GM10847 (cell line): Measurements from ENCODE around the gene GALNT8.

Experiments
- POLR2A ChIP-seq: IDR thresholded peaks from 2 replicates; pipeline ENCODE4 v1.6.1; 2011; ENCODE audit not compliant: insufficient read length; ENCODE audit errors: extremely low read depth

The GALNT8 gene

GRCh38 chr12:4779749-4780148, 59.5 kb downstream of the GALNT8 start:
- TF ChIP-seq POLR2A = no peak

GRCh38 chr12:4780641-4781611, 60.7 kb downstream of the GALNT8 start:
- TF ChIP-seq POLR2A = no peak

GRCh38 chr12:4784404-4785054, 64.3 kb downstream of the GALNT8 start:
- no peak for TF ChIP-seq POLR2A

DNA sequence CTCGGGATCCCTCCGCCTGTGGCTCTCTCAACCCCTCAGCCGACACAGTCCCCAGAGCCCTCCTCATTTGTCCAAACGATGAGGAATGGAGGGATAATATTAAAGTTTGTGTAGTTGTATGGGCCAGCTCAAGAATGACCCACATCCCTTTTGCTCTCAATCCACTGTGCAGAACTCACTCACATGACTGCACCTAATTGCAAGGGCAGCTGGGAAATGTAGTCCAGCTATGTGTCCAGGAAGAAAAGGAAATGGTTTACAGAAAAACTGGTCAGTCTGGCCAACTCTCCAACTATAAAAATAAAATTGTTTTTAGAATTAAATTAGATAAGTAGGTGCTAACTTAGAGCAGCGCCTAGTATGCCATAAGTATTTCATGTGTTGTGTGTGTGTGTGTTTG, 66.6 kb downstream of the GALNT8 start:
- TF ChIP-seq POLR2A = no peak

- no peak for TF ChIP-seq POLR2A
Measured at GRCh38 chr12:4787965-4788364, 67.8 kb downstream of the GALNT8 start.

DNA sequence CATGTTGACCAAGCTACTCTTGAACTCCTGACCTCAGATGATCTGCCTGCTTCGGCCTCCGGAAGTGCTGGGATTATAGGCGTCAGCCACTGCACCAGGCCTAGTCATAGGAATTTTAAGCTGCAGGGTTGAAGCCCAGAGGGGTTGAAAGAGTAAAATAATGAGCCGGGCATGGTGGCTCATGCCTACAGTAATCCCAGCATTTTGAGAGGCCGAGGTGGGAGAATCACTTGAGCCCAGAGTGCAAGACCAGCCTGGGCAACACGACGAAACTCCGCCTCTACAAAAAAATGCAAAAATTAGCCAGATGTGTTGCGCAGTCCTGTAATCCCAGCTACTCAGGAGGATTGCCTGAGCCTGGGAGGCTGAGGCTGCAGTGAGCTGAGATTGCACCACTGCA, 69.6 kb downstream of the GALNT8 start:
- TF ChIP-seq POLR2A = no peak

DNA sequence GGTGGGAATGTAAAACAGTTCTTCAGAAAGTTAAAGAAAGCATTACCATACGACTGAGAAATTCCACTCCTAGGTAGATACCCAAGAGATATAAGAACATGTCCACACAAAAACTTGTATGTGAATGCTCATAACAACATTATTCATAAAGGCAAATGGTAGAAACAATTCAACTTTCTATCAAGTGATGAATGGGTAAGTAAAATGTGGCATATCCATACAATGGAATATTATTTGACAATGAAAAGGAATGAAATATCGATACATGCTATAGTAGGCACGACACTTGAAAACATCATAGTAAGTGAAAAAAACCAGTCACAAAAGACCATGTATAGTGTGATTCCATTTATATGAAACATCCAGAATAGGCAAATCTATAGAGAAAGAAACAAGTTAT, 71.3 kb downstream of the GALNT8 start:
- TF ChIP-seq POLR2A = no peak

DNA sequence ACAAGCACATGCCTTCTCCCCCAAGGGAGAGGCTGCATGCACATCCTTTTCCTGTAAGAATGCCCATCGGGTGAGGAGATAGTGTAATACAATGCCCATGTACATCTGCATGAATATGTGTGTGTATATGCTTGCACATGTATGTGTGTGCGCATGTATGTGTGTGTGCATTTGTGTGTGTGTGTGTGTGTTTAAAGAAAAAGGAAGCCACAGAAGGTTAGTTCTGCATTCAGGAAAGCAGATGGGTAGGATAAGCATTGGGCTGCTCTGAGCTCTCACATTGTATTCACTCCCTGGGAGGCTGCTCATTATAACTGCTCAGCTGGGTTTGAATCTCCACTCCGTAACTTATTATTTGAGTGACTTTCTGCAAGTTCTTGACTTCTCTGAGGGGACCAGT, 74.3 kb downstream of the GALNT8 start:
- no peak for TF ChIP-seq POLR2A

DNA sequence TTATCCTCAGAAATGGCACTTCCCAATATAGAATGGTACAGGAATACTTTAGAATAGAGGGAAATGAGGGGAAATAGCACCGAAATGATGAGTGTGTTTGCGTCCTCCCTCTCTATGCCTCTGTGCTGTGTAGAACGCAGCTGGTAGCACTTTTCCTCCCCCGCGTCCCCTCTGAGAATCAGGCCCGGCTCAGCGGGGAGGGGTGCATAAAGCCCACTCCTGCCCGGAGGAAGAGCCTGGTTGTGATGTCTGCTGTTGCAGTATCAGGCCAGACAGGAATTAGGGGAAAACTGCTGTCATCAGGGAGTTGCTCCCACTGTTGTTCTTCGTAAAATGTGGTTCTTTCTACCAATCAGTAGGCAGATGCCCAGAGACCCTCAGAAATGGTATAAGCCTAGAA, 76.0 kb downstream of the GALNT8 start:
- TF ChIP-seq POLR2A = no peak

- TF ChIP-seq POLR2A = no peak
Measured at GRCh38 chr12:4796694-4797482, 76.7 kb downstream of the GALNT8 start.

DNA sequence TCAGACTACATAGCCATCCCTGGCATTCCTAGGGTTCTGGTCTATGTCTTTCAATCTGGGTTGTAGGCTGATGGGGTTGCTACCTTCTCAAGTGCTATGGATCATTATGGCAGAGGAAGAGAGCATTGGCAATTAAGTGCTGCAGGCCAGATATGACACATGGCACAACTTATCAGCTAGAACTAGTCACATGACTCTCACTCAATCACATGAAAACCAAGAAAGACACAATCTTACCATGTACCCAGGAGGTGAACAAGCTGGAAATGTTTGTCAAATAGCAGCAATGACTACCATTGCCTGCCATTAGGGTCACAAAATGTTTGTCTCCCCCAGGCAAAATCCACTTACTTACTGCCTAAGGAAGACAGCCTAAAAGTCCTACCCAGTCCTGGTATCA, 80.4 kb downstream of the GALNT8 start:
- no peak for TF ChIP-seq POLR2A

- TF ChIP-seq POLR2A = no peak
Measured at GRCh38 chr12:4802841-4803240, 82.6 kb downstream of the GALNT8 start.

DNA sequence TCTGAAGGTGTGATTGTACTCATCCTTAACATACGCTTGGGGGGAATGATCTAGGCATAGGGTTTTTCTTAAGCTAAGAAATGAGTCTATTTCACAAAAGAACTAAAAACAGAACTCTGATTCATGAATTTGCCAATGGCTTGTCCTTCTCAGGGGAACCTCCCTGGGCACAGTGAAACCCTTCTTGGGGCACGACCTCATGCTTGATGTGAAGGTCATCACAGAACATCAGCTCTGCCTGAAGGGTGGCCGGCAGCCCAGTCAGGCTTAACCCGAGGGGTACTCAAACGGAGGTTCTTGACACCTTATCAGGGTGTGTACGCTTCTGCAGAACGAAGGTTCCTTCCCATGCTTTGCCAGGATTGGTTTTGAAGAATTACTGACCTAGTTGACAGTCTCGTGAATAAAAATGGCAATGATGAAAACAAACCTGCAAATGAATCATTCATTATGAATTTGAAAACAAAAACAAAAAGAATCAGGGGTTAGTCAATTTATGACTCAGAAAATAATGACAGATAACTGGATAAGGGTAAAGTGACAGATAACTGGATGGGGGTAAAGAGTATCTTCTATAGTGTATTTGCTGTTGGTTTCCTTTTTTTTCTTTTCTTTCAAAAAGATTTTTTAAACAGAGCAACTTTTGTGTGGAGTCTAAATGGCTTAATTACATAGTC, 86.4 kb downstream of the GALNT8 start:
- TF ChIP-seq POLR2A = no peak

DNA sequence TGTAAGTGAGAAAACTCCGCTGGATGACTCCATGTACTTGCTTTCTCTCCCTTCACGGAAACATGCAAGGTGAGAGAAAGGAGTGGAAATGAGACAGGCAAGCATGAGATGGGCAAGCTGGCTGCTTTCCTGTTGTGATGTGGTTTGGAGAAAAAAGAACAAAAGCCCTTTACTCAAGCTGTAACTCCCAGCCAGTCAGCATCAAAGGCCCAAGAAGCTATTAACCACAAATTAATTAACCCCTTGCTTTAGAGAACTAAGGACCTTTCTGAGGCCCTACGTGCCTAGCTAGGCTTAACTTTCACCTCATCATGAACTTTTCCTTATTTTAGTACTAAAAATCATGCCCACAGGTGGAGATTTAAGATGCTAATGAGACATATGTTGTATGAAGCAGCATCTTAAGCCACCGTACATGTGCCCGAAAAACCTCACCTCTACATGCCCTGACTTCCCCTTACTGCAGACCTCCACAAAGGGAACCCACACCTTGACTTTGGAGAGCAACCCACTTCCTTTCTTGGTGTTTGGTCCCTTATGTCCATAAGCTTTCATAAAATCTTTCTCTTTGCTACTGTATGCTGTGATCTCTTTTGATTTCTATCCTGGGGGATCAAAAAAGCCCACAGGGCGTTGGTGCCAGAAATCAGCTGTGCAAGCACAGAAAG, 87.0 kb downstream of the GALNT8 start:
- TF ChIP-seq POLR2A = no peak
